ENCODE measurements around the gene CXorf49B.
"Not testable (repeated sequence)": the region's sequence is repeated elsewhere in the genome, so short reads cannot be mapped to it uniquely, and the experiment has no call there.

CXorf49B gene

DNA sequence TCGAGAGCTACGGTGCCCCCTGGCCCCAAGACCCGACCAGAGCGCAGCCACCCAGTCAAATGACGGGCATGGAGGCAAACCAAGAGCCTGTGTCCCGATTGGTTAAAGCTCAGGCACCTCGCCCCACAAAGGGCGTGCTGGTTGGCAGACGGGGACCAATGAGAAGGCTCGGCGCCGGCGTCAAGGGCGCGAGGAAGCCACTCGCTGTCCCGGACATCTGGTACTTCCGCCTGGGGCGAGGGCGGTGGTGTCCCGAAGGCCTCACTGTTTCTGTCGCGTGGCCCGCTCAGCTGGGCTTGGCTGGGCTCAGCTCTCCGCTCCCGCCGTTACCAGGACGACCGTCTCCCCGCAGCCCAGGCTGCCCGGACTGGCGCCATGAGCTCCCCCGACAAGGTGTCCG is at the start of gene CXorf49B:
TSS of gene CXorf49B (plus strand) at position 301 of the 400 bp plus-strand sequence. CDS start at position 376, 75 bp downstream.
- DNase-seq: not testable (repeated sequence)

DNA sequence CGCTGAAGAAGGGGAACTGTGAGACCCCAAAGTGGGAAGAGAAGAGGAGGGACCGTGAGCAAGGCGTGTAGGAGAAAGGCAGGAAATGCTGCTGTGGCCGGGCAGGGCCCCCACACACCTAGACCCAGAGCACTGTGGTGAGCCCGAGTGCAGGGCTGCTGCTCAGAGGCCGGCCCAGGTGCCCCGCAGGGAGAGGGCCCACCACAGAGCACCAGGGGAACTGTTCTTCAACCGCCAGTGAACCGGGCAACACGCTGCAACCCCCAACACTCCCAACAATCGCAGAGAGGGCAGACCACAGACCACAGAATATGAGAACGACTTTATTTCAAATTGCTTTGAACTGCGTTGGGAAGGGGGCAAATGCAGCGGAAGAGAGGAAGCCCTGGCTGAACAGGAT is 49.1 kb upstream of the CXorf49B start:
- not testable (repeated sequence) for DNase-seq

DNA sequence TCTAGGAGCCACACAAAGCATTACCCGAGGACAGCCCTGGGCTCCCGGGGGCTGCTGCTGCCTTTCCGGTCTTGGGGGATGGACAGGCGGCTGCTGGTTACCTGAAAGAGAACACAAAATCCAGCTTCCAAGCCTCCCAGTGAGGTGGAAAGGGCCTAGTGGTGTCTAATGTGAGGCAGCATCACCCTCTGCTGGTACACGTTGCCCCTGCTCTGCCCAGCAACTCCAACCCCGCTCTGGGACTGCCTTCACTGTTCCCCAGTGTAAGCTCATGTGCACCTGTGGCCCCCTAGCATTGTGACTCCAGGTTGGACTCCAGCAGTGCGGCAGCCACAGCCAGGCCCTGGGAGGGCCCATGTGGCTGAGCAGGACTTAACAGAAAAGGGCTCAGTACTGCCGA is 47.6 kb upstream of the CXorf49B start:
- DNase-seq: not testable (repeated sequence)

DNA sequence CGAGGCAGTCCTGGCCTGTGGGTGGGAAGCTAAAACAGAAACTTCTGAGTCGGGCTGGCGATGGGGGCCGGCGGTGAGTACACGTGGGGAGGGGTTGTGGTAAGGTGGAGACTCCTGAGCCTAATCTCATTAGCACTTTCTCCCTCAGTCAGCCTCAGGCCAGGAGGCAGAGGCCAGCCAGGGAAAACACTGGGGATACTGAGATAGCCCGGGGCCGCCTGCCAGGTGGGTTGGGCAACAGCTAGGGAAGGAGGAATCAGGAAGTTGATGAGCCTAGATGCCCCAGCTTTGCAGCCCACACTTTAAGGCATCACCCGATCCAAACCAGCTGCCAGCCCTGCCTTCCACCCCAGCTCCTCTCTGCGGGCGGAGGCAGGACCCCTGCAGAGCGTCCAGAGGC is 46.8 kb upstream of the CXorf49B start:
- not testable (repeated sequence) for DNase-seq

DNA sequence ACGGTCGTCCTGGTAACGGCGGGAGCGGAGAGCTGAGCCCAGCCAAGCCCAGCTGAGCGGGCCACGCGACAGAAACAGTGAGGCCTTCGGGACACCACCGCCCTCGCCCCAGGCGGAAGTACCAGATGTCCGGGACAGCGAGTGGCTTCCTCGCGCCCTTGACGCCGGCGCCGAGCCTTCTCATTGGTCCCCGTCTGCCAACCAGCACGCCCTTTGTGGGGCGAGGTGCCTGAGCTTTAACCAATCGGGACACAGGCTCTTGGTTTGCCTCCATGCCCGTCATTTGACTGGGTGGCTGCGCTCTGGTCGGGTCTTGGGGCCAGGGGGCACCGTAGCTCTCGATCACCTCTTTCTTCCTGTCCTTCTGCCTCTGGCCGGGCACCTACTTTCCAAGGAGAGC is 45.0 kb upstream of the CXorf49B start, which contains the start of gene CXorf49:
TSS of gene CXorf49 (minus strand) at position 101 of the 400 bp plus-strand sequence. CDS start 134 bp downstream, outside the sequence.
- not testable (repeated sequence) for DNase-seq

DNA sequence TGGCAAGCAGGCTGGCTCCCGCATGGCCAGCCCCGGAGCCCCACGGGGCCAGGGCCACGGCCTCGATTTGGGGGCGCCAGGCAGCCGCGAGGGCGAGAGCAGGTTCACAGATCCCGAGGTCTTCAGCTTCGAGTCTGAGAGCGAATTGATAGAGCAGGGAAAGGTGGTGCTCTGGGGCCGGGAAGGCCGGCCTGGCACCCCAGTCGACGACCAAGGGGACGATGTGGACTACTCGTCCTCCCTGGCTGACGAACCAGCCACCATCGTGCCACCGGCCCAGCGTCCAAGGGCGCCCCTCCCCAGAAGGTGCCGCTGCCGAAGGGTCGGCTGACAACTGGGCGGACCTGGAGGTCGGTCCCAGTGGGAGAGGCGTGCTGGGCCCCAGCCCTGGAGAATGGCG is 44.0 kb upstream of the CXorf49B start:
- DNase-seq: not testable (repeated sequence)

DNA sequence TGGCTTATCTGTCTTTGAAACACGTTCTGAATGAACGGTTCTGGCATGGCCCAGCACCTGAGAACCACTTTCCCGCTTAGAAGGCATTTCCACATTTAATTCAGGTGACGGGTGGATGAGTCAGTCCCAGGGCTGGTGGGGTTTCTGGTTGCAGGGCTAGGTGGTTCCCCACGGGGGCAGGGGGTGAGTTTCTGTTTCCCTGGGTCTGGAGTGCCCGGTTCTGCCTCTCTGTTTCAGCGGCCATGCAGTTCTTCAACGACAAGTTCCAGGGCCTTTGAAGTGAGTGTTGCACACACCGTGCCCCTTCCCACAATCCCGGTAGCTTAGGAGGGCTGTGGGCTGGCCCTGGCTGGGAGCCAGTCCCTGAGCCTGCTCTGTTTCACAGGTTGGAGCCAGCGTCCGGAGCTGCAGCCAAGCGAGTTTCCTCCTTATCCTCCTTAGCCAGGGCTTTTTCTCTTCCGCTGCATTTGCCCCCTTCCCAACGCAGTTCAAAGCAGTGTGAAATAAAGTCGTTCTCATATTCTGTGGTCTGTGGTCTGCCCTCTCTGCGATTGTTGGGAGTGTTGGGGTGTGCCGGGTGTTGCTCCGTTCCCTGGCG is 42.8 kb upstream of the CXorf49B start:
- DNase-seq: not testable (repeated sequence)

DNA sequence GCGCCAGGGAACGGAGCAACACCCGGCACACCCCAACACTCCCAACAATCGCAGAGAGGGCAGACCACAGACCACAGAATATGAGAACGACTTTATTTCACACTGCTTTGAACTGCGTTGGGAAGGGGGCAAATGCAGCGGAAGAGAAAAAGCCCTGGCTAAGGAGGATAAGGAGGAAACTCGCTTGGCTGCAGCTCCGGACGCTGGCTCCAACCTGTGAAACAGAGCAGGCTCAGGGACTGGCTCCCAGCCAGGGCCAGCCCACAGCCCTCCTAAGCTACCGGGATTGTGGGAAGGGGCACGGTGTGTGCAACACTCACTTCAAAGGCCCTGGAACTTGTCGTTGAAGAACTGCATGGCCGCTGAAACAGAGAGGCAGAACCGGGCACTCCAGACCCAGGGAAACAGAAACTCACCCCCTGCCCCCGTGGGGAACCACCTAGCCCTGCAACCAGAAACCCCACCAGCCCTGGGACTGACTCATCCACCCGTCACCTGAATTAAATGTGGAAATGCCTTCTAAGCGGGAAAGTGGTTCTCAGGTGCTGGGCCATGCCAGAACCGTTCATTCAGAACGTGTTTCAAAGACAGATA is 2.4 kb upstream of the CXorf49B start:
- not testable (repeated sequence) for DNase-seq

DNA sequence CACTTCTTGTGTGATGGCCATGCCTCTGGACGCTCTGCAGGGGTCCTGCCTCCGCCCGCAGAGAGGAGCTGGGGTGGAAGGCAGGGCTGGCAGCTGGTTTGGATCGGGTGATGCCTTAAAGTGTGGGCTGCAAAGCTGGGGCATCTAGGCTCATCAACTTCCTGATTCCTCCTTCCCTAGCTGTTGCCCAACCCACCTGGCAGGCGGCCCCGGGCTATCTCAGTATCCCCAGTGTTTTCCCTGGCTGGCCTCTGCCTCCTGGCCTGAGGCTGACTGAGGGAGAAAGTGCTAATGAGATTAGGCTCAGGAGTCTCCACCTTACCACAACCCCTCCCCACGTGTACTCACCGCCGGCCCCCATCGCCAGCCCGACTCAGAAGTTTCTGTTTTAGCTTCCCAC is 1.7 kb downstream of the CXorf49B start:
- DNase-seq: not testable (repeated sequence)

DNA sequence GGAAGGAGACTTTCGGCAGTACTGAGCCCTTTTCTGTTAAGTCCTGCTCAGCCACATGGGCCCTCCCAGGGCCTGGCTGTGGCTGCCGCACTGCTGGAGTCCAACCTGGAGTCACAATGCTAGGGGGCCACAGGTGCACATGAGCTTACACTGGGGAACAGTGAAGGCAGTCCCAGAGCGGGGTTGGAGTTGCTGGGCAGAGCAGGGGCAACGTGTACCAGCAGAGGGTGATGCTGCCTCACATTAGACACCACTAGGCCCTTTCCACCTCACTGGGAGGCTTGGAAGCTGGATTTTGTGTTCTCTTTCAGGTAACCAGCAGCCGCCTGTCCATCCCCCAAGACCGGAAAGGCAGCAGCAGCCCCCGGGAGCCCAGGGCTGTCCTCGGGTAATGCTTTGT is 2.5 kb downstream of the CXorf49B start:
- DNase-seq: not testable (repeated sequence)

DNA sequence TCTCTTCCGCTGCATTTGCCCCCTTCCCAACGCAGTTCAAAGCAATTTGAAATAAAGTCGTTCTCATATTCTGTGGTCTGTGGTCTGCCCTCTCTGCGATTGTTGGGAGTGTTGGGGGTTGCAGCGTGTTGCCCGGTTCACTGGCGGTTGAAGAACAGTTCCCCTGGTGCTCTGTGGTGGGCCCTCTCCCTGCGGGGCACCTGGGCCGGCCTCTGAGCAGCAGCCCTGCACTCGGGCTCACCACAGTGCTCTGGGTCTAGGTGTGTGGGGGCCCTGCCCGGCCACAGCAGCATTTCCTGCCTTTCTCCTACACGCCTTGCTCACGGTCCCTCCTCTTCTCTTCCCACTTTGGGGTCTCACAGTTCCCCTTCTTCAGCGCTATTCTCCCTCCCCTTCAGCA is 4.0 kb downstream of the CXorf49B start:
- not testable (repeated sequence) for DNase-seq

DNA sequence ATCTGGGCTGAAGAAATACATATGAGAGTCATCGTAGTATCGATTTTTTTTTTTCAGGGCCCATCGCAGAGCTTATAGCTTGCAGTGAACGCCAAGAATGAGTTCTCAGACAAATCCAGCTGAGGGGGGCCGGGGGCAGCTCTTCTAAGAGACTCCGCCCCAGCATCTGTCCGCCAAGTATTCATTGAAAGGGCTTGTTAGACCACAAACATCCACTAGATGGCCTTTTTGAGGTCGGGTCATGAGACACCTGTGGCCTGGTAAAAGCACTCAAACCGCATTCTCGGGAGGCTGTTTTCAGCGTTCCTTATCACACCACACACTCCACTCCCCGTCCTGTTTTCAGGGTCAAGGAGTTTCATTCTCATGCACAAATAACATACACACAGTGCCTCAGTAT is 15.2 kb downstream of the CXorf49B start:
- DNase-seq: not testable (repeated sequence)

DNA sequence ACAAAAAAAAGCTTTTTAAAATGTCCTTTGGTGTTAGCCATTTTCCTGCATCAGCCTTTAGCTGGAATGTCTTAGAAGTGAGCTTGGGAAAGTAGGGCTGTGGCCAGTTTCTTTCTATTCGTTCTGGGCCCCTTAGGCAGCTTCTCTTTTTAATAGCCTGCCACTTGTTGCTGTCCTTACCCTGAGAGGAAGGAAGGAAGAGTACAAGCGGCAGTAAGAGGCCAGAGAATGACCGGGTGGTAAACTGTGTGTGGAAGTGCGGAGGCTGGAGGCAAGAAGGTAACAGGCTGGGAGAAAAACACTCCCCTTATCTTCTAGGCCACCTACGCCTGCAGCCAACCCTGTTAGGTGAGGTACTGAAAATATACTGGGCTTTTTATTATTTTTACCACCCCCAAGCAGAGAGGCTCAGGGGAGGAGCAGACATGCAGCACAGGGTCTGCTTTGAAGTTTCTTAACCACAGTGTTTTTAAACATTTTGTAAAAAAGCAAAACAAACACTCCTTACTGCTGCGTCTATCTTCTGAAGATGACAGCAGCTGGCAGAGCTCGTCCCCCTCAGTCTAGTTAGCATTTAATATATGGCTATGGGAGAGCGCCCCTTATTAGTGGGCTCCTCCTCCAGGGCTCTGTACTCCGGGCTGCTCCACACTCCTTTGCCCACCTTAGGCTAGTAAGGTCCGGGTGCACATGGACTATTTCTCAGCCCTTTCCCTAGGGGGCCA is 19.2 kb downstream of the CXorf49B start:
- not testable (repeated sequence) for DNase-seq

DNA sequence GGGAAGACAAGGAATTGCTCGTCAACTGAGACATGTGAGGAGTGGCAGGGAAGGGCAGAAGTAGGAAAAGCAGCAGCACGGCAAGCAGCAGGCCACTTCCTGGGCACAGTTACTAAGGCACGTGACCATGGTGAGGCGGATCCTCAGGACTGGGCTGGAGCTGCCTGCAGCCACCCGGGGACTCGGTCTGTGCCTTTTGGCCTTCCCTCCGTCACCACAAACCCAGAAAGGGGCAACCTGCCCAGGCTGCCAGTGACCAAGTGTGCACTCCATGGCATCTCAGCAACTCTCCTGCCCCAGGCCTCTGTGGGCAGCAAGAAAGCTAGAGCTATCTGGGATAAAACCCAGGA is 19.8 kb downstream of the CXorf49B start:
- DNase-seq: not testable (repeated sequence)

DNA sequence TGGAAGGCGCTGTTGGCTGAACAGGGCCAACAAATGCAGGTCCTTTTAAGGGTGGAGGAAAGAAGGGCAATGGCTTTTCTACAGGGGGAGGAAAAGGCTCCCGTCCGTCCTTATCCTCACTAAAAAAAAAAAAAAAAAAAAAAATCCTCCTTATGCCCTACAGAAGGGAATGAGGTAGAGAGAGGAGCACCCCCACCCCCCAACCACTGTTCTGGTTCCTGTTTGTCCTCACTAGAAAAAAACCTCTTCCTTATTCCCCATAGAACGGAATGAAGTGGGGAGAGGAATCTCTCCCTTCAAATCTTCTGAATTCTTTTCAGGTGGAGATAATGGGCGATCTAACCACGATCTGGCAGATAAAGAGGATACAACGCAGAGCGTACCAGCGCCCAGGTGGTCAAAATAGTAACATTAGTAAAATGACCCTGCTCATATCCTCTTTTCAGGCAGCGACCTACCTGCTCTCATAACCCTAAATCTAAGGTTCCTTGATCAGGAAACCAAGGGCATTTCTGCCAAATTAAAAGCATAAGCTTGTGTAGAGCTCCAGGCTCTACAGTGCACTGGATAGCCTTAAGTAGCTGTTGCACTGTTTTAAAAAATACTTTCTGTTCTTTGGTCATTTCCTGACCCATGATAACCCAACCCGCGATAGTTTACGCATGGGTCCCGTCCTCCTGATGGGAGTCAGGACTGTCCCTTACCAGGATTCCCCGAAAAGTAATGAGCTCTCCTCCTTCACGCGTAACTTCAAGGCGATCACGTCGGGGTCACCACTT is 20.6 kb downstream of the CXorf49B start:
- not testable (repeated sequence) for DNase-seq

DNA sequence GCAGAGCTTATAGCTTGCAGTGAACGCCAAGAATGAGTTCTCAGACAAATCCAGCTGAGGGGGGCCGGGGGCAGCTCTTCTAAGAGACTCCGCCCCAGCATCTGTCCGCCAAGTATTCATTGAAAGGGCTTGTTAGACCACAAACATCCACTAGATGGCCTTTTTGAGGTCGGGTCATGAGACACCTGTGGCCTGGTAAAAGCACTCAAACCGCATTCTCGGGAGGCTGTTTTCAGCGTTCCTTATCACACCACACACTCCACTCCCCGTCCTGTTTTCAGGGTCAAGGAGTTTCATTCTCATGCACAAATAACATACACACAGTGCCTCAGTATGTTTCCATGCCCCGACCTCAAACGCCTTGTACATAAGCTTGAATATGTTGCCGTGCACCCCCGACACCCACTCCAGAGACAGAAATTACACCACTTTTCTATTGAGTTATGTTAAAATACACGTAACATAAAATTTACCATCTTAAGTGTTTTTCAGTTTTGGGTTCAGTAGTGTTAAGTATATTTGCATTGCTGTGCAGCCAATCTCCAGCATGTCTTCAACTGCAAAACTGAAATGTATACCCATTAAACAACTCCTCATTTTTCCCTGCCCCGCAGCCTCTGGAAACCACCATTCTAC is 21.3 kb downstream of the CXorf49B start:
- not testable (repeated sequence) for DNase-seq

DNA sequence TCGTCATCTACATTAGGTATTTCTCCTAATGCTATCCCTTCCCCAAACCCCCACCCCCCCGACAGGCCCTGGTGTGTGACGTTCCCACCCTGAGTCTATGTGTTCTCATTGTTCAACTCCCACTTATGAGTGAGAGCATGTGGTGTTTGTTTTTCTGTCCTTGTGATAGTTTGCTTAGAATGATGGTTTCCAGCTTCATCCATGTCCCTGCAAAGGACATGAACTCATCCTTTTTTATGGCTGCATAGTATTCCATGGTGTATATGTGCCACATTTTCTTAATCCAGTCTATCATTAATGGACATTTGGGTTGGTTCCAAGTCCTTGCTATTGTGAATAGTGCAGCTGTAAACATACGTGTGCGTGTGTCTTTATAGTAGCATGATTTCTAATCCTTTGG is 43.3 kb downstream of the CXorf49B start:
- not testable (repeated sequence) for DNase-seq

DNA sequence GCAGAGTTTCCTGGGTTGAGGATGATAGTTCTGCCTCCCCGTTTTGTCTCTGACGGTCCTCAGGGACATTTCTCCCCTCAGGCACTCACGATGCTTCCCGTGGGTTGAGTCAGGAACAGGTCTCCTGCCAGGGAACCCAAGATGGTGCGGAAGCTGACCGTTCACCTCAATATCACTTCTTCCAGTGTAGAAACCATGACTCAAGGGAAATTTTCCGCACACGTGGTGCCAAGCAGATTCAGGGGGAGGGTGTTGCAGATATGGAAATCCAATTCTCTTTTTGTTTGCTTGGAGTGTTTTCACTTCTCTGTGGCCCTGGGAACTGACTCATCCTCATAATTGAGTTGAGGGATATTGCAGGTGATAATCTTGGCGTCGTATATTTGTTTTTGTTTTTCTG is 46.7 kb downstream of the CXorf49B start:
- DNase-seq: no peak

DNA sequence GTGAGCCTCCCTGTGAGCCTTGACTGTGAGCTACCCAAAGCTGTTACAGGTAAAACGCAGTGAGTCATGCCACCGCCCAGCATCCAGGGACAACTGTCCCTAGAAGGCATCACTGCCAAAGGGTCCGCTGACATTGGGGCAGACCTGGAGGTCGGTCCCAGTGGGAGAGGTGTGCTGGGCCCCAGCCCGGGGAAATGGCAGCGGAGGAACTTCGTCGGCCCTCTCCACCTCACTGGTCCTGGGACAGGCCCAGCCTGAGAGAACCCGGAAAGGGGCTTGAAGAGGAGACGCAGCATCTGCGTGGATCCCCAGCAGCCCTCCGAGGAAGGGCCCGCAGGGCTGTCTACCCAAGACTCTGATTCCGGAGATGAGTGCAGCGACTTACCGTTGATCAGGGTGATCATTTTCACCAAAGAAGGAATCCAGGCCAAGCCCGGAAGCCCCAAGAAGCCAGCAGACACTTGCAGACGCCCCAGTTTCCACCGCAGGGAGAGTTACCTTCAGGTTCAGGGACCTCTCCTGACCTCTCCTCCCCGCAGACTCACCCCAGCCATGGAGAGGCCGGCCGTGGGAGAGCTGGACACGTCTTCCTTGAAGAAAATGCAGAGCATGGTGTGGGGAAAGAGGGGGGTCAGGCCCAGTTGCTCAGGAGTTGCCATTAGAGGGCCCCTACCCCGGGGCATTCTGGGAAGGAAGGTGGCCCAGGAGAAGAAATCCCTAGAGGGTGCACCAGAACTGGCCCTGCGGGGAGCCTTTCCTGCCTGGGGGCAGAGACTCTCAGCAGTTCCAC is 51.2 kb downstream of the CXorf49B start:
- DNase-seq: no peak

DNA sequence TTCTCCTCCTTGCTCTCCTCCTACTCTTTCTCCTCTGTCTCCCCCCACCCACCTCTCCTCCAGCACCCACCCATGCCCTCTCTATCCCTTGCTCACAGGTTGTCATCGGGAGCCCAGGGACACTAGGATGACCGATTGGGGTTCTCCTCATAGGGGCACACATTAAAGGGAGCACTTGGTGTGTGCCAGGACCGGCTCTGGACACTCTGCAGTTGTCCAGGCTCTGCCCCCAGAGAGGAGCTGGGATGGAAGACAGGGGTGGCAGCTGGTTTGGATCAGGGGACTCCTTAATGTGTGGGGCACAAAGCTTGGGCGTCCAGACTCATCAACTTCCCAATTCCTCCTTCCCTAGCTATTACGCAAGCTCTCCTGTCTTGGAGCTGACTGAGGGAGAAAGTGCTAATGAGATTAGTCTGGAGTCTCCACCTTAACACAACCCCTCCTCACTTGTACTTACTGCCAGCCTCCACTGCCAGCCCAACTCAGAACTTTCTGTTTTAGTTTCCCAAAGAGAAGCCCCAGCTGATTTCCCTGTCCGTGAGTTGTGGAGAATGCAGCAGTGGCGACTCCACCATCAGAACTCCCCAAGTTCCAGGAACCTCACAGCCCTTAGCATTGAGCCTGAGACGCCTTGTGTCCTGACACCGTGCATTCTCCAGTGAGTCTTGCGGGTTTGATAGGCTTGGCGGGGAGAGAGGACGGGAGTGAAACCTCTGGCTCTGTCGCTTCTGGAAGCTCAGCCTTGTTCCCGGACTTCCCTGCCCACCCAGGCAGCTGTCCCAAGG is 52.2 kb downstream of the CXorf49B start:
- DNase-seq: no peak

DNA sequence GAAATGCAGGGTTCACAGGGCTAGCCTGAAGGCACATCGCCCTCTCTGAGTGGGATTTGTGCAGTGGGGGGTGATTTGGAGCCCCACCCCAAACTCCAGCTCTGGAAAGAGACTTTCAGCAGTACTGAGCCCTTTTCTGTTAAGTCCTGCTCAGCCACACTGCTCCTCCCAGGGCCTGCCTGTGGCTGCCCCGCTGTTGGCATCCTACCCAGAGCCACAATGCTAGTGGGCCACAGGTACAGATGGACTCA is 52.7 kb downstream of the CXorf49B start:
- no peak for DNase-seq

All from NCI-H1417 treated with DMSO at 0.1 percent for 48 hours (cell line).